OCI-LY7 (cell line): ENCODE data around the gene TTLL5. TPM values are rescaled to one million over a fixed set of nuclear protein-coding genes. Genes with fewer than 3 reads are reported as not detected.

Experiments used
- BruUV-seq: library from RNA; stranded (reverse); fragments of 400-500 nt; replicated peaks from 2 replicates; lab custom pipeline; 2021; lab: Mats Ljungman, UMichigan
- CTCF ChIA-PET: fragments of 300-600 bp; sonication (Branson Sonifier 250); formaldehyde crosslinking; loops from one replicate; lab custom pipeline; 2022; ENCODE audit warnings: antibody characterized with exemption; ENCODE audit not compliant: unreplicated experiment; lab: Charles Lee
- POLR2A ChIA-PET: fragments of 300-600 bp; sonication (Branson Sonifier 250); formaldehyde crosslinking; loops from one replicate; lab custom pipeline; 2022; ENCODE audit warnings: antibody characterized with exemption; lab: Charles Lee
- DNase-seq: peaks from one replicate; pipeline ENCODE4 v3.0.0-alpha.2; 2015; ENCODE audit warnings: low spot score
- H2AFZ ChIP-seq: fragments of 200-600 bp; sonication (generic), shearing (Covaris generic); 2 replicates; pipeline ENCODE4 v1.6.1; 2014; ENCODE audit warnings: mild to moderate bottlenecking, antibody characterized with exemption, low read length, moderate library complexity
- H3K27ac ChIP-seq: fragments of 200-600 bp; sonication (generic); 2 replicates; pipeline ENCODE4 v1.5.1; 2014; ENCODE audit warnings: mixed run types, low read depth, mild to moderate bottlenecking, moderate library complexity, low read length, inconsistent platforms; ENCODE audit not compliant: poor library complexity, severe bottlenecking
- H3K36me3 ChIP-seq: fragments of 200-600 bp; sonication (generic); 2 replicates; pipeline ENCODE4 v1.6.1; 2014; ENCODE audit warnings: mild to moderate bottlenecking, antibody characterized with exemption, low read length, moderate library complexity, mixed read lengths; ENCODE audit not compliant: insufficient read depth
- H3K4me1 ChIP-seq: fragments of 200-600 bp; sonication (generic); 2 replicates; pipeline ENCODE4 v1.5.1; 2014; ENCODE audit warnings: mild to moderate bottlenecking, low read length; ENCODE audit not compliant: insufficient read depth, poor library complexity, severe bottlenecking
- H3K4me2 ChIP-seq: fragments of 200-600 bp; sonication (generic); 2 replicates; pipeline ENCODE4 v1.6.1; 2014; ENCODE audit warnings: mild to moderate bottlenecking, low read length
- H3K4me3 ChIP-seq: fragments of 200-600 bp; sonication (generic); 2 replicates; pipeline ENCODE4 v1.5.1; 2014; ENCODE audit warnings: mild to moderate bottlenecking, low read depth, low read length; ENCODE audit not compliant: poor library complexity, severe bottlenecking
- H3K79me2 ChIP-seq: fragments of 200-600 bp; sonication (generic); 2 replicates; pipeline ENCODE4 v1.6.1; 2016; ENCODE audit warnings: low read depth, mild to moderate bottlenecking, low read length, moderate library complexity, mixed read lengths; ENCODE audit not compliant: insufficient read depth
- H3K9me2 ChIP-seq: fragments of 200-600 bp; sonication (generic); 2 replicates; pipeline ENCODE4 v1.6.1; 2016; ENCODE audit warnings: mild to moderate bottlenecking, low read length, mixed read lengths; ENCODE audit not compliant: insufficient read depth
- H3K9me3 ChIP-seq: fragments of 200-600 bp; sonication (generic); 2 replicates; pipeline ENCODE4 v1.6.1; 2014; ENCODE audit warnings: mild to moderate bottlenecking, mixed run types, low read length, mixed read lengths
- H4K20me1 ChIP-seq: fragments of 200-600 bp; sonication (generic); 2 replicates; pipeline ENCODE4 v1.6.1; 2014; ENCODE audit warnings: mild to moderate bottlenecking, antibody characterized with exemption, low read length, moderate library complexity, mixed read lengths; ENCODE audit not compliant: insufficient read depth
- EZH2phosphoT487 ChIP-seq: fragments of 200-600 bp; sonication (generic); IDR thresholded peaks from 2 replicates; pipeline ENCODE4 v1.6.1; 2018; ENCODE audit warnings: low read depth, borderline replicate concordance, mild to moderate bottlenecking, mixed run types, antibody characterized with exemption, low read length, moderate library complexity, mixed read lengths
- intact Hi-C: fragments of 100-400 bp; cut with micrococcal nuclease; formaldehyde crosslinking; loops from one replicate; pipeline ENCODE4 v1.10.0; 2022; ENCODE audit not compliant: unreplicated experiment
- total RNA-seq, 2 experiments: library from RNA; depleted of rRNA in 1 of 2; stranded (reverse); fragments of >200 nt in 1 of 2; shearing (Covaris generic) in 1 of 2; gene quantifications; 2 replicates each; pipeline ENCODE4 v1.2.3, GENCODE V29; 2014 to 2022
- TF ChIP-seq, protein P1 (sequence below): fragments of 200-600 bp; sonication (generic); conservative IDR thresholded peaks from 2 replicates; pipeline ENCODE4 v1.5.1; 2014; ENCODE audit warnings: mild to moderate bottlenecking, antibody characterized with exemption, low read length, moderate library complexity, mixed read lengths

The TTLL5 gene
- total RNA-seq, 2 experiments from 2014 or later, result 34.3 to 55.6 TPM

DNA sequence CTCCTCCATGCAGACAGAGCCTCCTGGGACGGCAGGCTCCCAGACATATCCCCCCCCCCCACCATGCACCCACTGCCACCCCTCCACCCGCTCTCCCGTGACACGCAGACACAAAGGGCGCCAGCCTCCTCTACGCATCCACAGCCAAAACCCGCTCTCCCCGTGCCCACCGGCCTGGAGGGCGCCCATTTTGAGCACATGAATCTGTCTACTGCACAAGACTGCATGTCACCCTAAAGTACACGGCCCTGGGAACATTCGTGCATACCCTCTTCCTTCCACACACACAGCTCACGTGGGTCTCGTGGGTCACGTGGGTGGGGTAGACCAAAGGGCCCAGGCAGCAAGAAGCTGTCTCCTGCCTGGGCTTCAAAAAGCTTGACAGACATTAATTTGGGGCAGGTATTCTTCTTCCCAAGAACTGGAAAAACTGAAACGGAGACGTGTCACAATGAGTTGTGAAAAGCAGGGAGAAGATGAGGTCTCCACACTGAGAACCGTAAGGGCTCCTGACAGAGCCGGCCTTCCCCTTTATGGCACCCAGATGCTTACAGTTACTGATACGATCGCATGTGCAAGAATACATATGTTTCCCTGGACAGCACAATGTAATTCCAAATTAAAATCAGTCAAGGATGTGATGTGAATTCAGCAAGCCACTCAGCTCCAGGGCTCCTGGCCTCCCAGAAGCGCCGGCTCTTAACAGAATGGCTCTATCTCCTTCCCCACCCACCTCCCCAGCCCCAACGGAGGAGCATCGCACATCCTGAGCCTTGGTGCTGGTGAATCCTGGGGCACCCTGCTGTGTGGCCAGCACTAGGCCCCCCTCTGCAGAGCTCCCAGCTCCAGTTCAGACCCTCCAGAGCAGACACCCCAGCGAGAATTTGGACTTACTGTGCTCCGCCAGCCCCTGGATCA lies 318.9 kb downstream of the TTLL5 start:
- no peaks in the 10 kb centered on the region for H3K9me2 ChIP-seq
- TF ChIP-seq, protein P1, sequence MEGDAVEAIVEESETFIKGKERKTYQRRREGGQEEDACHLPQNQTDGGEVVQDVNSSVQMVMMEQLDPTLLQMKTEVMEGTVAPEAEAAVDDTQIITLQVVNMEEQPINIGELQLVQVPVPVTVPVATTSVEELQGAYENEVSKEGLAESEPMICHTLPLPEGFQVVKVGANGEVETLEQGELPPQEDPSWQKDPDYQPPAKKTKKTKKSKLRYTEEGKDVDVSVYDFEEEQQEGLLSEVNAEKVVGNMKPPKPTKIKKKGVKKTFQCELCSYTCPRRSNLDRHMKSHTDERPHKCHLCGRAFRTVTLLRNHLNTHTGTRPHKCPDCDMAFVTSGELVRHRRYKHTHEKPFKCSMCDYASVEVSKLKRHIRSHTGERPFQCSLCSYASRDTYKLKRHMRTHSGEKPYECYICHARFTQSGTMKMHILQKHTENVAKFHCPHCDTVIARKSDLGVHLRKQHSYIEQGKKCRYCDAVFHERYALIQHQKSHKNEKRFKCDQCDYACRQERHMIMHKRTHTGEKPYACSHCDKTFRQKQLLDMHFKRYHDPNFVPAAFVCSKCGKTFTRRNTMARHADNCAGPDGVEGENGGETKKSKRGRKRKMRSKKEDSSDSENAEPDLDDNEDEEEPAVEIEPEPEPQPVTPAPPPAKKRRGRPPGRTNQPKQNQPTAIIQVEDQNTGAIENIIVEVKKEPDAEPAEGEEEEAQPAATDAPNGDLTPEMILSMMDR, result no peak
- no peaks in the 10 kb centered on the region for H3K36me3 ChIP-seq
- H3K4me3 ChIP-seq, result no peak overlapping the region
- no TSS peak for BruUV-seq
- POLR2A ChIA-PET, result interaction anchor here (0.9 kb wide), 1 partner anchor 72 kb away, joined by 3 read pairs; no protein-coding TSS in a partner anchor
- intact Hi-C loops, result loop anchor here (2.0 kb wide), 1 partner anchor 19 kb away; no protein-coding TSS in a partner anchor
- DNase-seq, result no peak
- CTCF ChIA-PET, result interaction anchor here (1.4 to 1.8 kb wide), 2 partner anchors 73 to 269 kb away, joined by 3 to 12 read pairs; no protein-coding TSS in a partner anchor
- H3K27ac ChIP-seq, result no peak overlapping the region
- H4K20me1 ChIP-seq, result no peaks in the 10 kb centered on the region
- no peak overlapping the region for H3K4me2 ChIP-seq
- no peaks in the 10 kb centered on the region for H3K9me3 ChIP-seq
- no peak overlapping the region for H2AFZ ChIP-seq
- H3K4me1 ChIP-seq, result peaks cover 51% of the 10 kb centered on the region
- H3K79me2 ChIP-seq, result no peaks in the 10 kb centered on the region

DNA sequence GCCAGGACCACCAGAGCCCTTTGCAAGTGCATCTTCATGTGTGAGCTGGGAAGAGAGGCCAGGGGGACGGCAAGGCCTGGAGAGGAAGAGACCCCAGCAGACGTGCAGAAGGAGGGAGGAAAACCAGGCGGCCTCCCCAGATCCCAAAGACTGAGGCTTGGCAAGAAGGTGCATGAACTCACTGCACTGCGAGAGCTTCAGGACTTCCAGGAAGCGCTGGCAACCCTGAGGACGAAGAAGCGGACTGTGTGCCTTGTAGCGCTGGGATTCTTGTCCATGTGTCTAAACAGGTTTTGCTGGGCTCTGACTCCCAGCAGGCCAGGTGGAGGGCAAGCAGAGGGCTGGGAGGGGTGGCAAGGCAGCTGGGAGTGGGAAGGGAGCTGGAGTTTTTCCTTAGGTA lies 319.8 kb downstream of the TTLL5 start:
- Histone ChIP-seq H4K20me1 (no peaks in the 10 kb centered on the region), H3K4me2 (peak overlapping the region; percentile 98; the same call in 1 of the 2 replicates), H2AFZ (no peak overlapping the region), H3K79me2 (no peaks in the 10 kb centered on the region), H3K36me3 (no peaks in the 10 kb centered on the region), H3K4me1 (peaks cover 51% of the 10 kb centered on the region), H3K27ac (no peak overlapping the region), H3K9me3 (no peaks in the 10 kb centered on the region), H3K4me3 (no peak overlapping the region), H3K9me2 (no peaks in the 10 kb centered on the region)
- TF ChIP-seq, protein P1, result no peak
- no peak for TF ChIP-seq EZH2phosphoT487
- intact Hi-C loops, result no loop called here
- ChIA-PET CTCF (interaction anchor here (1.2 kb wide), 1 partner anchor 74 kb away, joined by 3 read pairs; no protein-coding TSS in a partner anchor), POLR2A (no interaction called here)
- BruUV-seq, result no TSS peak
- no peak for DNase-seq
